ENCODE measurements around the gene TBC1D1.

The TBC1D1 gene

GRCh38 chr4:37994569-37994968 is 103.7 kb downstream of the TBC1D1 start:
- no peak for DNase-seq (ENCODE audit: low read depth)

- DNase-seq (ENCODE audit: low read depth), result no peak
Measured at GRCh38 chr4:37995299-37995821, 104.5 kb downstream of the TBC1D1 start.

- DNase-seq (ENCODE audit: low read depth), result no peak
Measured at GRCh38 chr4:37995981-37996775, 105.3 kb downstream of the TBC1D1 start.

- no peak for DNase-seq (ENCODE audit: low read depth)
Measured at GRCh38 chr4:37998226-37998625, 107.3 kb downstream of the TBC1D1 start.

- no peak for DNase-seq (ENCODE audit: low read depth)
Measured at GRCh38 chr4:37999000-37999716, 108.3 kb downstream of the TBC1D1 start.

- no peak for DNase-seq (ENCODE audit: low read depth)
Measured at GRCh38 chr4:37999965-38000364, 109.1 kb downstream of the TBC1D1 start.

- DNase-seq (ENCODE audit: low read depth), result no peak
Measured at GRCh38 chr4:38001927-38002326, 111.0 kb downstream of the TBC1D1 start.

GRCh38 chr4:38002451-38003071 is 111.7 kb downstream of the TBC1D1 start:
- DNase-seq (ENCODE audit: low read depth), result no peak

- no peak for DNase-seq (ENCODE audit: low read depth)
Measured at GRCh38 chr4:38003102-38003501, 112.2 kb downstream of the TBC1D1 start.

GRCh38 chr4:38003628-38004027 is 112.7 kb downstream of the TBC1D1 start:
- DNase-seq (ENCODE audit: low read depth), result no peak

- DNase-seq (ENCODE audit: low read depth), result no peak
Measured at GRCh38 chr4:38004062-38004461, 113.2 kb downstream of the TBC1D1 start.

GRCh38 chr4:38004887-38005286 is 114.0 kb downstream of the TBC1D1 start:
- no peak for DNase-seq (ENCODE audit: low read depth)

- DNase-seq (ENCODE audit: low read depth), result no peak
Measured at GRCh38 chr4:38005637-38006036, 114.8 kb downstream of the TBC1D1 start.

GRCh38 chr4:38007645-38008044 is 116.8 kb downstream of the TBC1D1 start:
- DNase-seq (ENCODE audit: low read depth), result no peak

- no peak for DNase-seq (ENCODE audit: low read depth)
Measured at GRCh38 chr4:38008571-38009021, 117.7 kb downstream of the TBC1D1 start.

GRCh38 chr4:38009421-38009820 is 118.5 kb downstream of the TBC1D1 start:
- DNase-seq (ENCODE audit: low read depth), result no peak

- DNase-seq (ENCODE audit: low read depth), result no peak
Measured at GRCh38 chr4:38009949-38010348, 119.1 kb downstream of the TBC1D1 start.

- DNase-seq (ENCODE audit: low read depth), result no peak
Measured at GRCh38 chr4:38011511-38012162, 120.8 kb downstream of the TBC1D1 start.

- no peak for DNase-seq (ENCODE audit: low read depth)
Measured at GRCh38 chr4:38013461-38014366, 122.8 kb downstream of the TBC1D1 start.

- DNase-seq (ENCODE audit: low read depth), result no peak
Measured at GRCh38 chr4:38014421-38014852, 123.6 kb downstream of the TBC1D1 start.

- DNase-seq (ENCODE audit: low read depth), result no peak
Measured at GRCh38 chr4:38015886-38016515, 125.1 kb downstream of the TBC1D1 start.

Data from activated gamma-delta T cell treated with anti-CD3 and anti-CD28 coated beads, Interleukin-2, amount 50 U/mL, for 16 hours (primary cell).